PC-9 (cell line): ENCODE measurements around the gene CCDC87.

Experiments used
- CTCF ChIP-seq: fragments of 200-600 bp; sonication (generic); conservative IDR thresholded peaks from 2 replicates; pipeline ENCODE4 v1.6.1; 2017; ENCODE audit warnings: mixed run types, antibody characterized with exemption, mild to moderate bottlenecking, moderate library complexity
- EZH2 ChIP-seq: fragments of 200-600 bp; sonication (generic); IDR thresholded peaks from 2 replicates; pipeline ENCODE4 v1.8.0; 2017; ENCODE audit warnings: antibody characterized with exemption, low read depth

GRCh38 chr11:66600219-66600618 is 7.4 kb upstream of the CCDC87 start:
- TF ChIP-seq CTCF (no peak), EZH2 (no peak)
